ENCODE data around the gene AHRR. TPM values are rescaled to one million over a fixed set of nuclear protein-coding genes. Genes with fewer than 3 reads are reported as not detected.
"Not testable (repeated sequence)": the region's sequence is repeated elsewhere in the genome, so short reads cannot be mapped to it uniquely, and the experiment has no call there.

Gene AHRR
- total RNA-seq, 1 donor: 0.31 TPM

GRCh38 chr5:378976-379742 is 57.6 kb downstream of the AHRR start:
- H3K4me3 ChIP-seq (ENCODE audit: low read length): no peak overlapping the region
- H3K27me3 ChIP-seq (ENCODE audit: insufficient read depth, low read length): peaks cover 4% of the 10 kb centered on the region
- no peaks in the 10 kb centered on the region for H3K9me3 ChIP-seq (ENCODE audit: low read depth, low read length)
- no peaks in the 10 kb centered on the region for H3K4me1 ChIP-seq (ENCODE audit: insufficient read depth, low read length)

- H3K9me3 ChIP-seq (ENCODE audit: low read depth, low read length): peaks cover 5% of the 10 kb centered on the region
- no peak overlapping the region for H3K4me3 ChIP-seq (ENCODE audit: low read length)
- no peaks in the 10 kb centered on the region for H3K4me1 ChIP-seq (ENCODE audit: insufficient read depth, low read length)
- no peaks in the 10 kb centered on the region for H3K27me3 ChIP-seq (ENCODE audit: insufficient read depth, low read length)
These were observed 59.3 kb downstream of the AHRR start for GRCh38 chr5:380701-381309.

GRCh38 chr5:383066-383465 is 61.6 kb downstream of the AHRR start:
- Histone ChIP-seq H3K27me3 (ENCODE audit: insufficient read depth, low read length) (no peaks in the 10 kb centered on the region), H3K4me3 (ENCODE audit: low read length) (no peak overlapping the region), H3K4me1 (ENCODE audit: insufficient read depth, low read length) (no peaks in the 10 kb centered on the region), H3K9me3 (ENCODE audit: low read depth, low read length) (peaks cover 5% of the 10 kb centered on the region)

GRCh38 chr5:383621-384020 is 62.1 kb downstream of the AHRR start:
- H3K27me3 ChIP-seq (ENCODE audit: insufficient read depth, low read length): no peaks in the 10 kb centered on the region
- H3K9me3 ChIP-seq (ENCODE audit: low read depth, low read length): peaks cover 5% of the 10 kb centered on the region
- no peak overlapping the region for H3K4me3 ChIP-seq (ENCODE audit: low read length)
- no peaks in the 10 kb centered on the region for H3K4me1 ChIP-seq (ENCODE audit: insufficient read depth, low read length)

- H3K27me3 ChIP-seq (ENCODE audit: insufficient read depth, low read length); H3K4me1 ChIP-seq (ENCODE audit: insufficient read depth, low read length); H3K9me3 ChIP-seq (ENCODE audit: low read depth, low read length); H3K4me3 ChIP-seq (ENCODE audit: low read length): not testable (repeated sequence)
These were observed 63.1 kb downstream of the AHRR start for GRCh38 chr5:384576-384975.

- Histone ChIP-seq H3K9me3 (ENCODE audit: low read depth, low read length) (peaks cover 5% of the 10 kb centered on the region), H3K27me3 (ENCODE audit: insufficient read depth, low read length) (no peaks in the 10 kb centered on the region), H3K4me1 (ENCODE audit: insufficient read depth, low read length) (no peaks in the 10 kb centered on the region), H3K4me3 (ENCODE audit: low read length) (no peak overlapping the region)
These were observed 63.8 kb downstream of the AHRR start for GRCh38 chr5:385321-385720.

GRCh38 chr5:386432-387341 is 65.2 kb downstream of the AHRR start:
- H3K9me3 ChIP-seq (ENCODE audit: low read depth, low read length): peaks cover 5% of the 10 kb centered on the region
- no peaks in the 10 kb centered on the region for H3K27me3 ChIP-seq (ENCODE audit: insufficient read depth, low read length)
- no peaks in the 10 kb centered on the region for H3K4me1 ChIP-seq (ENCODE audit: insufficient read depth, low read length)
- H3K4me3 ChIP-seq (ENCODE audit: low read length): no peak overlapping the region

GRCh38 chr5:387491-388265 is 66.2 kb downstream of the AHRR start:
- Histone ChIP-seq H3K9me3 (ENCODE audit: low read depth, low read length) (peaks cover 5% of the 10 kb centered on the region), H3K4me3 (ENCODE audit: low read length) (no peak overlapping the region), H3K27me3 (ENCODE audit: insufficient read depth, low read length) (no peaks in the 10 kb centered on the region), H3K4me1 (ENCODE audit: insufficient read depth, low read length) (no peaks in the 10 kb centered on the region)

- H3K9me3 ChIP-seq (ENCODE audit: low read depth, low read length): peaks cover 5% of the 10 kb centered on the region
These were observed 67.0 kb downstream of the AHRR start for GRCh38 chr5:388266-389196.

GRCh38 chr5:389197-389821 is 67.8 kb downstream of the AHRR start:
- no peaks in the 10 kb centered on the region for H3K4me1 ChIP-seq (ENCODE audit: insufficient read depth, low read length)

More at GRCh38 chr5:388266-389196, 67.0 kb downstream of the AHRR start:
- Histone ChIP-seq H3K4me3 (ENCODE audit: low read length) (no peak overlapping the region), H3K4me1 (ENCODE audit: insufficient read depth, low read length) (no peaks in the 10 kb centered on the region), H3K27me3 (ENCODE audit: insufficient read depth, low read length) (no peaks in the 10 kb centered on the region)

GRCh38 chr5:389891-390622 is 68.5 kb downstream of the AHRR start:
- Histone ChIP-seq H3K4me3 (ENCODE audit: low read length) (no peak overlapping the region), H3K4me1 (ENCODE audit: insufficient read depth, low read length) (no peaks in the 10 kb centered on the region), H3K27me3 (ENCODE audit: insufficient read depth, low read length) (no peaks in the 10 kb centered on the region), H3K9me3 (ENCODE audit: low read depth, low read length) (peaks cover 4% of the 10 kb centered on the region)

More at GRCh38 chr5:389197-389821, 67.8 kb downstream of the AHRR start:
- Histone ChIP-seq H3K9me3 (ENCODE audit: low read depth, low read length) (peaks cover 5% of the 10 kb centered on the region), H3K4me3 (ENCODE audit: low read length) (no peak overlapping the region), H3K27me3 (ENCODE audit: insufficient read depth, low read length) (no peaks in the 10 kb centered on the region)

GRCh38 chr5:390623-391491 is 69.3 kb downstream of the AHRR start:
- no peaks in the 10 kb centered on the region for H3K27me3 ChIP-seq (ENCODE audit: insufficient read depth, low read length)
- H3K4me1 ChIP-seq (ENCODE audit: insufficient read depth, low read length): no peaks in the 10 kb centered on the region
- H3K4me3 ChIP-seq (ENCODE audit: low read length): no peak overlapping the region
- H3K9me3 ChIP-seq (ENCODE audit: low read depth, low read length): no peaks in the 10 kb centered on the region

Measured in mononuclear cell (primary cell).